Measurements from ENCODE around the gene SRSF9.

GRCh38 chr12:120421701-120422100 lies 47.8 kb downstream of the SRSF9 start:
- TF ChIP-seq CTCF (IDR thresholded peaks at IDR 0.05; ENCODE audit: low read length): no peak
- no peak for TF ChIP-seq EZH2 (IDR thresholded peaks at IDR 0.05; ENCODE audit: borderline replicate concordance, low read length)
